Measurements from ENCODE around the gene CPXM1. TPM values are rescaled to one million over a fixed set of nuclear protein-coding genes. Genes with fewer than 3 reads are reported as not detected.
"Not testable (repeated sequence)": the region's sequence is repeated elsewhere in the genome, so short reads cannot be mapped to it uniquely, and the experiment has no call there.

The CPXM1 gene
- total RNA-seq, 1 experiment from 2014 or later, result not detected

GRCh38 chr20:2834401-2835110 is 34.1 kb upstream of the CPXM1 start:
- intact Hi-C loops (cut with micrococcal nuclease), result no loop called here
- H3K9me3 ChIP-seq (ENCODE audit: low read length), result no peaks in the 10 kb centered on the region
- no peaks in the 10 kb centered on the region for H3F3A ChIP-seq (ENCODE audit: low read length, unreplicated experiment)
- POLR2A ChIA-PET (ENCODE audit: unreplicated experiment), result no interaction called here
- H3K4me3 ChIP-seq (ENCODE audit: low read length), result no peak overlapping the region
- H3K27me3 ChIP-seq (ENCODE audit: low read length), result no peaks in the 10 kb centered on the region
- no peaks in the 10 kb centered on the region for H4K20me1 ChIP-seq (ENCODE audit: low read length)
- no TSS peak for BruUV-seq (replicated peaks)
- no peak overlapping the region for H3K27ac ChIP-seq (ENCODE audit: low read length)
- H3K36me3 ChIP-seq (ENCODE audit: low read depth, low read length), result no peaks in the 10 kb centered on the region
- no peaks in the 10 kb centered on the region for H3K9me2 ChIP-seq (replicated peaks; ENCODE audit: low read length)
- CTCF ChIA-PET, result no interaction called here
- no peak for ATAC-seq
- DNase-seq, result no peak
- peaks cover 20% of the 10 kb centered on the region for H3K4me1 ChIP-seq (ENCODE audit: insufficient read depth, low read length)
- no peak overlapping the region for H2AFZ ChIP-seq (ENCODE audit: low read length)
- peaks cover 5% of the 10 kb centered on the region for H3K79me2 ChIP-seq (ENCODE audit: low read length)
- H3K9ac ChIP-seq (ENCODE audit: low read length), result no peak overlapping the region
- no peak for TF ChIP-seq EZH2phosphoT487 (IDR thresholded peaks at IDR 0.05; ENCODE audit: borderline replicate concordance, low read length)
- TF ChIP-seq EZH2 (IDR thresholded peaks at IDR 0.05; ENCODE audit: low read length, unreplicated experiment), result no peak
- TF ChIP-seq CTCF (conservative IDR thresholded peaks at IDR 0.05; ENCODE audit: low read depth, low read length), result no peak
- H3K4me2 ChIP-seq (ENCODE audit: low read length), result no peak overlapping the region

GRCh38 chr20:2833761-2834160 is 33.3 kb upstream of the CPXM1 start:
- no TSS peak for BruUV-seq (replicated peaks)
- Histone ChIP-seq H3K27ac (ENCODE audit: low read length) (no peak overlapping the region), H3K9me2 (replicated peaks; ENCODE audit: low read length) (no peaks in the 10 kb centered on the region), H3K9ac (ENCODE audit: low read length) (no peak overlapping the region), H3K79me2 (ENCODE audit: low read length) (no peaks in the 10 kb centered on the region), H3K36me3 (ENCODE audit: low read depth, low read length) (no peaks in the 10 kb centered on the region), H3K4me3 (ENCODE audit: low read length) (no peak overlapping the region), H4K20me1 (ENCODE audit: low read length) (no peaks in the 10 kb centered on the region), H3K27me3 (ENCODE audit: low read length) (no peaks in the 10 kb centered on the region), H3F3A (ENCODE audit: low read length, unreplicated experiment) (no peaks in the 10 kb centered on the region), H3K4me2 (ENCODE audit: low read length) (no peak overlapping the region), H3K9me3 (ENCODE audit: low read length) (no peaks in the 10 kb centered on the region), H2AFZ (ENCODE audit: low read length) (no peak overlapping the region), H3K4me1 (ENCODE audit: insufficient read depth, low read length) (peaks cover 16% of the 10 kb centered on the region)
- intact Hi-C loops (cut with micrococcal nuclease), result no loop called here
- TF ChIP-seq EZH2phosphoT487 (IDR thresholded peaks at IDR 0.05; ENCODE audit: borderline replicate concordance, low read length), result no peak
- no peak for TF ChIP-seq EZH2 (IDR thresholded peaks at IDR 0.05; ENCODE audit: low read length, unreplicated experiment)
- no peak for TF ChIP-seq CTCF (conservative IDR thresholded peaks at IDR 0.05; ENCODE audit: low read depth, low read length)
- no peak for DNase-seq
- POLR2A ChIA-PET (ENCODE audit: unreplicated experiment), result no interaction called here
- no peak for ATAC-seq
- CTCF ChIA-PET, result no interaction called here

- ATAC-seq; H3K27ac ChIP-seq (ENCODE audit: low read length); H2AFZ ChIP-seq (ENCODE audit: low read length); H3K4me2 ChIP-seq (ENCODE audit: low read length); H3K9me2 ChIP-seq (replicated peaks; ENCODE audit: low read length); BruUV-seq (replicated peaks); DNase-seq; H3K79me2 ChIP-seq (ENCODE audit: low read length); H3F3A ChIP-seq (ENCODE audit: low read length, unreplicated experiment); H3K27me3 ChIP-seq (ENCODE audit: low read length); H3K9ac ChIP-seq (ENCODE audit: low read length); intact Hi-C loops (cut with micrococcal nuclease); H3K9me3 ChIP-seq (ENCODE audit: low read length); H3K4me3 ChIP-seq (ENCODE audit: low read length); POLR2A ChIA-PET (ENCODE audit: unreplicated experiment); H3K36me3 ChIP-seq (ENCODE audit: low read depth, low read length); H4K20me1 ChIP-seq (ENCODE audit: low read length): not testable (repeated sequence)
- H3K4me1 ChIP-seq (ENCODE audit: insufficient read depth, low read length), result peaks cover 16% of the 10 kb centered on the region
- CTCF ChIA-PET, result interaction anchor here (0.6 kb wide), 1 partner anchor 55 kb away, joined by 12 read pairs; no protein-coding TSS in a partner anchor
Observed at GRCh38 chr20:2831206-2831605, 30.8 kb upstream of the CPXM1 start.
